Right lobe of liver (tissue), 4 donors: ENCODE data around the gene ASIC4.

ENCODE experiments used
- POLR2A ChIP-seq: fragments of 450-650 bp; IDR thresholded peaks from one replicate; pipeline ENCODE4 v1.6.1; 2017; ENCODE audit warnings: antibody characterized with exemption, mild to moderate bottlenecking
- TF ChIP-seq, protein P1 (sequence below), 4 donors: fragments of 200-600 bp in 3 of 4; fragments of 450-650 bp in 1 of 4; IDR thresholded peaks; one replicate each; pipeline versions ENCODE4 v1.5.1 to v1.8.0; 2016 to 2022; ENCODE audit warnings: antibody characterized with exemption in 4 of 4, mild to moderate bottlenecking in 2 of 4
- donor health status: DM: no; HTN: no; CAD: no.
- donor health status: DM: no; HTN: no; CAD: no.
- donor health status: DM: no; HTN: yes; CAD: no.

DNA sequence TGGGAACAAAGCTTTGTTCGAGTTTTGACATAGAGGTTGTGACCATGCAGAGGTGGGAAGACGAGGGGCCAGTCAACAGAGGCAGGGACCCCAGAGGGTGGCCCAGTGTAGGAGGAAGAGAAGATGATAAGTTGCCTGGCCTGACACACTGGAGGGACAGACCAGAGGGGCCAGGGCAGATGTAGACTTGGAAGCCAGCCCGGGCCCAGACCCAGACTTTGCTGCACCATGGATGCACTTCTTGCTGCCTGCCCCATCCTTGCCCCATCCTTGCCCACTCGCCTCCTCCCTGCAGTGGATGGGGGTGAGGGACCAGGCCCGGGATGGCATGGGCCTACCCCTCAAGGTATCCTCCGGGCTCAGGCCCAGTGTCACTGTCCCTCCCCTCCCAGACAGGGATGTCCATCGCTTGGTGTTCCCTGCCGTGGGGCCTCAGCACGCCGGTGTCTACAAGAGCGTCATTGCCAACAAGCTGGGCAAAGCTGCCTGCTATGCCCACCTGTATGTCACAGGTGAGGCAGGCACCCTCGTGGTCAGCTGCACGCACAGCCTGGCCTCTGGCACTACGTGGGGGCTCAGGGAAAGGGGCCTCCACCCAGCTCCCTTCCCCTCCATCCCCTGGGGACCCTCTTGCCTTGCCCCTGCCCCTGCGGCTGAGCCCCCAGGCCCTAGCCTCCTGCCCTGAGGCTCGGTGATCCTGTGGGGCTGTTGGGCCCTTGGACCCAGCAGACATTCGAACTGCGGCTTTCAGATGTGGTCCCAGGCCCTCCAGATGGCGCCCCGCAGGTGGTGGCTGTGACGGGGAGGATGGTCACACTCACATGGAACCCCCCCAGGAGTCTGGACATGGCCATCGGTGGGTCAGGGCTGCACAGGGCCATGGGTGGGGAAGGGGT, 42.6 kb upstream of the ASIC4 start:
- TF ChIP-seq, protein P1, sequence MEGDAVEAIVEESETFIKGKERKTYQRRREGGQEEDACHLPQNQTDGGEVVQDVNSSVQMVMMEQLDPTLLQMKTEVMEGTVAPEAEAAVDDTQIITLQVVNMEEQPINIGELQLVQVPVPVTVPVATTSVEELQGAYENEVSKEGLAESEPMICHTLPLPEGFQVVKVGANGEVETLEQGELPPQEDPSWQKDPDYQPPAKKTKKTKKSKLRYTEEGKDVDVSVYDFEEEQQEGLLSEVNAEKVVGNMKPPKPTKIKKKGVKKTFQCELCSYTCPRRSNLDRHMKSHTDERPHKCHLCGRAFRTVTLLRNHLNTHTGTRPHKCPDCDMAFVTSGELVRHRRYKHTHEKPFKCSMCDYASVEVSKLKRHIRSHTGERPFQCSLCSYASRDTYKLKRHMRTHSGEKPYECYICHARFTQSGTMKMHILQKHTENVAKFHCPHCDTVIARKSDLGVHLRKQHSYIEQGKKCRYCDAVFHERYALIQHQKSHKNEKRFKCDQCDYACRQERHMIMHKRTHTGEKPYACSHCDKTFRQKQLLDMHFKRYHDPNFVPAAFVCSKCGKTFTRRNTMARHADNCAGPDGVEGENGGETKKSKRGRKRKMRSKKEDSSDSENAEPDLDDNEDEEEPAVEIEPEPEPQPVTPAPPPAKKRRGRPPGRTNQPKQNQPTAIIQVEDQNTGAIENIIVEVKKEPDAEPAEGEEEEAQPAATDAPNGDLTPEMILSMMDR (IDR thresholded peaks at IDR 0.05) = no peak
- TF ChIP-seq POLR2A = no peak
